ENCODE data around the gene ANKRD2. TPM values are rescaled to one million over a fixed set of nuclear protein-coding genes. Genes with fewer than 3 reads are reported as not detected.
"Not testable (repeated sequence)": the region's sequence is repeated elsewhere in the genome, so short reads cannot be mapped to it uniquely, and the experiment has no call there.

ANKRD2 gene, protein sequence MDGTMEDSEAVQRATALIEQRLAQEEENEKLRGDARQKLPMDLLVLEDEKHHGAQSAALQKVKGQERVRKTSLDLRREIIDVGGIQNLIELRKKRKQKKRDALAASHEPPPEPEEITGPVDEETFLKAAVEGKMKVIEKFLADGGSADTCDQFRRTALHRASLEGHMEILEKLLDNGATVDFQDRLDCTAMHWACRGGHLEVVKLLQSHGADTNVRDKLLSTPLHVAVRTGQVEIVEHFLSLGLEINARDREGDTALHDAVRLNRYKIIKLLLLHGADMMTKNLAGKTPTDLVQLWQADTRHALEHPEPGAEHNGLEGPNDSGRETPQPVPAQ
- not detected in 2 replicates for total RNA-seq (2014; rRNA removed; shearing (Covaris generic))

- peak; percentile 63 for DNase-seq (ENCODE audit: low read depth)
Observed at GRCh38 chr10:97572214-97572989, at the start of gene ANKRD2. Gene ANKRD2 (plus strand): TSS chr10:97572779. CDS start chr10:97572789, 10 bp downstream.

GRCh38 chr10:97522937-97523336 lies 49.6 kb upstream of the ANKRD2 start:
- DNase-seq (ENCODE audit: low read depth), result no peak

DNA sequence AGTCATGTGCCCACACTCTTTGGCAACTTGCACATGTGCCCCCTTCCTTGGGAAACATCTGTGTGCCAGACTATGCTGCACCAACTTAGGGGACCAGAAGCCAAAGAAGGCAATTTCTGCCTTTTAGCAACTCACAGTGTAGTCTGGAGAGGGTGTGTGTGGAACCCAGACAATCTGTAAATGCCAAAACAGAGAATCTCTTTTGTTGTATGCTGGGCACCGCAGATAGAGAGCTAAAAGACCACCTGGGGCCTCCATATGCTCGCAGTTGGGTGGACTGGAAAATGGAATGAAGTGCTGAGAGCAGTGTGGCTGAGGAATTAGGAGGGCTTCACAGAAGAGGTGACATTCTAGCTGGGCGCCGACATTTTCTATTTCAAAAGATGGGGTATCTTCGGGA lies 47.5 kb upstream of the ANKRD2 start:
- no peak for DNase-seq (ENCODE audit: low read depth)

DNA sequence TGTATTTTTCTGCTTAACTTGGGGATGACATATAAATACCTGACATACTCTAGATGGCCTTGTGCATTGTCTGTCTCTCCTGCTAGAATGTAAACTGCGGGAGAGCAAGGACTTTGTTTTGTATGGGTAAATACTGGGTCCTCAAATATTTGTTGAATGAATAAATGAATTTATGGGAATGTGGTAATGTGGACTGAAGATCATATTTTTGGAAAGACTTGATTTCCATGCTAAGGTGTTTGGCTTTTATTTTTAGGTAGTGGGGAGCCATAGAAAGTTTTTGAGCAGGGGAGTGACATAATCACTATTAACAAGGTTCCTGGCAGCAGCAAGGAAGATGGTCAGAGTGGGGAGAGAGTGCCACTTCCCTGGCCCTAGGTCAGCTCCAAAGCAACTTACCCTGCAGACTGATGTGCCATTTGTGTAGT lies 46.9 kb upstream of the ANKRD2 start:
- DNase-seq (ENCODE audit: low read depth), result no peak

GRCh38 chr10:97528876-97529275 lies 43.7 kb upstream of the ANKRD2 start:
- not testable (repeated sequence) for DNase-seq (ENCODE audit: low read depth)

GRCh38 chr10:97529685-97530465 lies 42.7 kb upstream of the ANKRD2 start:
- no peak for DNase-seq (ENCODE audit: low read depth)

DNA sequence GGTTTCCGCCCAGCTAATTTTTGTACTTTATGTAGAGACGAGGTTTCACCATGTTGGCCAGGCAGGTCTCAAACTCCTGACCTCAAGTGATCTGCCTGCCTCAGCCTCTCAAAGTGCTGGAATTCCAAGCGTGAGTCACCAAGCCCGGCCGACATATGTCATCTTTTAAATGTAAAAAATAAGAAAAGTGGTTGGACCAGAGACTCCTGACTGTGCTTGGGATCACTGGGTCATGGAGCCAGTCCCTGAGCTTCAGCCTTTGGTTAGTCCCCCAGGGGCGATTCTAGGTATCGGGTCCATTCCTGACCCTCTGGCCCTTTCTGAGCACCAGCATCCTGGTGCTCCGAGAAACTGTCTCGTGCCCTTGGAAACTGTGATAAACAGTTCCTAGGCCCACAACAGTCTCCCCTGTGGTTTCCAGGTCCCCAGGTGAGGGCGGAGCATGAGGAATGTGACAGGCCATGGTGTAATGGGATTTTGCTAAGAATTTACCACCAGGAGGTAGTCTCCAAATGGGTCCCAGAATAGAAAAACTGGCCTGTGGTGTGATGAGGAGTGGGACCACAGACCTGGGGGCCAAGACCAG lies 41.1 kb upstream of the ANKRD2 start:
- peak; percentile 46 for DNase-seq (ENCODE audit: low read depth)

DNA sequence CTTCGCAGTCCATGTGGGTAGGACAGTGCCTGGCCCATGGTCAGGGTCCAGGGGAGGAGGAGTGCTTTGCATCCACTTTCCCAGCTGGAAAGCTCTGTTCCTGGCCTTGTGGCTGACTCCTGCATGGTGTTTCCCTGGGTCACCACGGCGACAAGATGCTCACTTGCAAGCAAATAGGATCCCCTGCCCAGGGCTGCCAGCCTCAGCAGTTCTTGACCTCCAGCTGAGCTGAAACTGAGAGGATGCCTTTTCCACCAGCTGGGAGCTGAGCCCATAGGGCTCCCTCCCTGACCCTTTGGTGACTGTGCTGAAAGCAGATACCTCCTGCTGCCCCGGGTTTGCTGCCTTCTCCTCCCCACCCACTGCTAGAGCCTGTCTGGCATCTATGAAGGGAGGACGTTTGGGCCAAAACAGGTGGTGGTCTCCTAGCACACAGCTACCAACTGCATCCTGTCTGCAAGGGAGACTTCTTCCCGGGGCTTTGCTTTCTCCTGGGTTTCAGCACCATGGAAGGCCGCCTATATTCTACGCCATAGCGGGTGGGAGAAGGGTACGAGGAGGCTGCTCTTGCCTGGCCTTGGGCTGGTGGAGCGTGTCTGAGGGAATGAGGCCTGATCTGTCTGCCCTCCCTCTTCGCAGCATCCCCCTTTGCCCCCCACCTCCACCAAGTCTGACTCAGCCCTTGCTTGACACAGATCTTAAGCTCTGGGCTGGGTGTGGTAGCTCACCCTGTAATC lies 39.5 kb upstream of the ANKRD2 start:
- peak; percentile 61 for DNase-seq (ENCODE audit: low read depth)

DNA sequence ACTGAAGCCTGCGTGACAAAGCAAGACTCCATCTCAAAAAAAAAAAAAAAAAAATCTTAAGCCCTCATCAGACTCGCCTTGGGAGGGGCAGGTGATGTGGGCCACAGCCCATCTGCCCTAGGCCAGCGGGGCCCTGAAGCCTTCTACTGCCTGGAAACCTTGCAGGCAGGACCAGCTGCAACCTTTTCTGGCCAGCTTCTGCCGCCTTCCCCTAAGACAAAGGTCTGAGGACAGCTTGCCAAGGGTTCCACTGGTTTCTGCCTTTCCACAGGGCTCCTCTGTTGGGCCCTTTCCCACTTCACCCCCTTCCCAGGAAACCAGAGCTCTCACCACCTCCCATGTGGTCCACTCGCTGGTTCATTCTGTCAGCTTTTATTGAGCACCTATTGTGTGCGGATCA lies 38.7 kb upstream of the ANKRD2 start:
- no peak for DNase-seq (ENCODE audit: low read depth)

GRCh38 chr10:97534746-97535367 lies 37.7 kb upstream of the ANKRD2 start:
- peak; percentile 33 for DNase-seq (ENCODE audit: low read depth)

- no peak for DNase-seq (ENCODE audit: low read depth)
Observed at GRCh38 chr10:97537186-97537869, 35.3 kb upstream of the ANKRD2 start.

DNA sequence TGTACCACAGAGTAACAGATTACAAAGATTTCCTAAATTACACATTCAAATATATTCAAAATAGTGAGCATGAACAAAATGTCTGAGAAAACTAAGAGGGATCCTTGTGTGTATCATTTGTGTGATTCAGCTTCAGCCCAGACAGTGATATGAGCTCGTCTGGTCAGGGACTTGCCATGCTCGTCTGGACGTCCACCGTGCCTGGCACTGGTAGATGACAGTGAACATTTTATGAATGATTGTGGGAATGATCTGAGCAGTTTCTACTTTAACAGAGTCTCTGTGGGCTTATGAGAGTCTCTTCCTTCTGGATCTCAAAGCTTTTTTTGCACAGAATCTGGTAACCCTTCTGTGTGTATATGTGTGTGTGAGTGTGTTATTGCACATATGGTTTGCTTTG lies 34.2 kb upstream of the ANKRD2 start:
- peak; percentile 40 for DNase-seq (ENCODE audit: low read depth)

DNA sequence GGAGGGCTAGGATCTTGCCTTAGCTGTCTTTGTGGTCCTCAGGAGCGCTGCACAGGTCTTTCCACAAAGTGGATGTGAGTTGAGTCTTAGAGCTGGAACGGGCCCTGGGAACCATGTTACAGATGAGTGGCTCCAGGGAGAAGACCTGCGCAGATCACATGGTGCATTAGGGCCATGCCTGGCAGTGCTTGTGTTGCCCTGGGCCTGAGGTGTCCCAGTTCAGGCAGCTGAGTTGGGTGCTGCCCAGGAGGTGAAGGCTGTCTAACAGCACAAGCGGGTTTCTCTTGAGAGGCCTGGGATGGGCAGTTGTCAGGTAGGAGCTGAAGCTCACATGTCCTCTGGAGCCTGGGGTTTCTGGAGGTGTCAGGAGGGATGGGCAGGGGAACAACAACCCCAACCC lies 33.7 kb upstream of the ANKRD2 start:
- no peak for DNase-seq (ENCODE audit: low read depth)

- peak; percentile 61 for DNase-seq (ENCODE audit: low read depth)
Observed at GRCh38 chr10:97539523-97540200, 32.9 kb upstream of the ANKRD2 start.

- no peak for DNase-seq (ENCODE audit: low read depth)
Observed at GRCh38 chr10:97540669-97541500, 31.7 kb upstream of the ANKRD2 start.

- DNase-seq (ENCODE audit: low read depth), result peak; percentile 94
Observed at GRCh38 chr10:97542169-97543024, 30.2 kb upstream of the ANKRD2 start.

GRCh38 chr10:97543025-97543546 lies 29.5 kb upstream of the ANKRD2 start:
- DNase-seq (ENCODE audit: low read depth), result peak; percentile 98

Data from RPMI7951 (cell line).